Loucy (cell line): ENCODE data around the gene PCDHB16.

Experiments
- EZH2phosphoT487 ChIP-seq: fragments of 200-600 bp; IDR thresholded peaks from 2 replicates; pipeline ENCODE4 v1.6.1; 2018; ENCODE audit warnings: antibody characterized with exemption, mild to moderate bottlenecking, moderate library complexity, borderline replicate concordance
- TF ChIP-seq, protein P1 (sequence below): fragments of 200-600 bp; sonication (generic); conservative IDR thresholded peaks from 2 replicates; pipeline ENCODE4 v1.5.1; 2014; ENCODE audit warnings: mild to moderate bottlenecking, antibody characterized with exemption, low read length

DNA sequence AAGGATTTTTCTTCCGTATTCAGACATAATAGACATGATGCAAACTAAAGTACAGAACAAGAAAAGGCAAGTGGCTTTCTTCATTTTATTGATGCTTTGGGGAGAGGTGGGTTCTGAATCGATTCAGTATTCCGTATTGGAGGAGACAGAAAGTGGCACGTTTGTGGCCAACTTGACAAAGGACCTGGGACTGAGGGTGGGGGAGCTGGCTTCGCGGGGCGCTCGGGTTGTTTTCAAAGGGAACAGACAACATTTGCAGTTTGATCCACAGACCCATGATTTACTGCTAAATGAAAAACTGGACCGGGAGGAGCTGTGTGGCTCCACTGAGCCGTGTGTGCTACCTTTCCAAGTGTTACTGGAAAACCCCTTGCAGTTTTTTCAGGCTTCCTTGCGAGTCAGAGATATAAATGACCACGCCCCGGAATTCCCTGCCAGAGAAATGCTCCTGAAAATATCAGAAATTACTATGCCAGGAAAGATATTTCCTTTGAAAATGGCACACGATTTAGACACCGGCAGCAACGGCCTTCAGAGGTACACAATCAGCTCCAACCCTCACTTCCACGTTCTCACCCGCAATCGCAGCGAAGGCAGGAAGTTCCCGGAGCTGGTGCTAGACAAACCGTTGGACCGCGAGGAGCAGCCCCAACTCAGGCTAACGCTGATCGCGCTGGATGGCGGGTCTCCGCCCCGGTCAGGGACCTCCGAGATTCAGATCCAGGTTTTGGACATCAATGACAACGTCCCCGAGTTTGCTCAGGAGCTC is 31.8 kb upstream of the PCDHB16 start:
- TF ChIP-seq, protein P1, sequence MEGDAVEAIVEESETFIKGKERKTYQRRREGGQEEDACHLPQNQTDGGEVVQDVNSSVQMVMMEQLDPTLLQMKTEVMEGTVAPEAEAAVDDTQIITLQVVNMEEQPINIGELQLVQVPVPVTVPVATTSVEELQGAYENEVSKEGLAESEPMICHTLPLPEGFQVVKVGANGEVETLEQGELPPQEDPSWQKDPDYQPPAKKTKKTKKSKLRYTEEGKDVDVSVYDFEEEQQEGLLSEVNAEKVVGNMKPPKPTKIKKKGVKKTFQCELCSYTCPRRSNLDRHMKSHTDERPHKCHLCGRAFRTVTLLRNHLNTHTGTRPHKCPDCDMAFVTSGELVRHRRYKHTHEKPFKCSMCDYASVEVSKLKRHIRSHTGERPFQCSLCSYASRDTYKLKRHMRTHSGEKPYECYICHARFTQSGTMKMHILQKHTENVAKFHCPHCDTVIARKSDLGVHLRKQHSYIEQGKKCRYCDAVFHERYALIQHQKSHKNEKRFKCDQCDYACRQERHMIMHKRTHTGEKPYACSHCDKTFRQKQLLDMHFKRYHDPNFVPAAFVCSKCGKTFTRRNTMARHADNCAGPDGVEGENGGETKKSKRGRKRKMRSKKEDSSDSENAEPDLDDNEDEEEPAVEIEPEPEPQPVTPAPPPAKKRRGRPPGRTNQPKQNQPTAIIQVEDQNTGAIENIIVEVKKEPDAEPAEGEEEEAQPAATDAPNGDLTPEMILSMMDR: no peak
- TF ChIP-seq EZH2phosphoT487: no peak
